HuH-7 (cell line): ENCODE data around the gene TBC1D8.
"Not testable (repeated sequence)": the region's sequence is repeated elsewhere in the genome, so short reads cannot be mapped to it uniquely, and the experiment has no call there.

ENCODE experiments used
- DNase-seq: peaks from one replicate; pipeline ENCODE4 v3.0.0; 2011; ENCODE audit warnings: low spot score

The TBC1D8 gene

GRCh38 chr2:101151146-101151858 is at the start of gene TBC1D8:
Gene TBC1D8, minus strand, starts transcription at chr2:101151382. Its CDS starts 129 bp downstream, at chr2:101151253.
- peak; percentile 85 for DNase-seq

- no peak for DNase-seq
Observed at GRCh38 chr2:101200676-101201075, 49.5 kb upstream of the TBC1D8 start.

GRCh38 chr2:101199251-101199791 is 48.1 kb upstream of the TBC1D8 start:
- DNase-seq = no peak

GRCh38 chr2:101197814-101198213 is 46.6 kb upstream of the TBC1D8 start:
- DNase-seq = no peak

GRCh38 chr2:101197215-101197745 is 46.1 kb upstream of the TBC1D8 start:
- DNase-seq = no peak

GRCh38 chr2:101195871-101196661 is 44.9 kb upstream of the TBC1D8 start:
- DNase-seq = no peak

- no peak for DNase-seq
Observed at GRCh38 chr2:101193033-101193626, 41.9 kb upstream of the TBC1D8 start.

- no peak for DNase-seq
Observed at GRCh38 chr2:101190747-101191516, 39.8 kb upstream of the TBC1D8 start.

GRCh38 chr2:101188683-101189405 is 37.7 kb upstream of the TBC1D8 start:
- peak; percentile 32 for DNase-seq

GRCh38 chr2:101187131-101187530 is 35.9 kb upstream of the TBC1D8 start:
- DNase-seq = no peak

- no peak for DNase-seq
Observed at GRCh38 chr2:101185656-101186055, 34.5 kb upstream of the TBC1D8 start.

GRCh38 chr2:101185085-101185484 is 33.9 kb upstream of the TBC1D8 start:
- DNase-seq = no peak

- DNase-seq = no peak
Observed at GRCh38 chr2:101179982-101180381, 28.8 kb upstream of the TBC1D8 start.

- no peak for DNase-seq
Observed at GRCh38 chr2:101176803-101177202, 25.6 kb upstream of the TBC1D8 start.

GRCh38 chr2:101175991-101176390 is 24.8 kb upstream of the TBC1D8 start:
- peak; percentile 41 for DNase-seq

GRCh38 chr2:101173707-101174295 is 22.6 kb upstream of the TBC1D8 start:
- DNase-seq = no peak

GRCh38 chr2:101169822-101170221 is 18.6 kb upstream of the TBC1D8 start:
- DNase-seq = not testable (repeated sequence)

GRCh38 chr2:101168706-101169105 is 17.5 kb upstream of the TBC1D8 start:
- no peak for DNase-seq

GRCh38 chr2:101167532-101167931 is 16.4 kb upstream of the TBC1D8 start:
- not testable (repeated sequence) for DNase-seq

- DNase-seq = no peak
Observed at GRCh38 chr2:101164021-101164420, 12.8 kb upstream of the TBC1D8 start.
